Endothelial cell of umbilical vein (primary cell): ENCODE measurements around the gene IL17REL.

Experiments used
- EZH2 ChIP-seq: IDR thresholded peaks from 2 replicates; pipeline ENCODE4 v1.6.1; 2012; ENCODE audit warnings: borderline replicate concordance, low read depth, mild to moderate bottlenecking, moderate library complexity, low read length, inconsistent platforms; ENCODE audit not compliant: severe bottlenecking
- FOS ChIP-seq: IDR thresholded peaks from 2 replicates; pipeline ENCODE4 v1.6.1; 2011; ENCODE audit warnings: mild to moderate bottlenecking, low read length, moderate library complexity, borderline replicate concordance; ENCODE audit not compliant: insufficient read depth
- POLR2A ChIP-seq: IDR thresholded peaks from 2 replicates; pipeline ENCODE4 v1.6.1; 2012; ENCODE audit warnings: low read depth, mild to moderate bottlenecking, control low read depth, low read length
- TF ChIP-seq, protein P1 (sequence below), 2 donors: IDR thresholded peaks; 1 replicate in 1 of 2; 2 replicates in 1 of 2; pipeline ENCODE4 v1.5.1; 2011; ENCODE audit warnings: low read length in 2 of 2, mild to moderate bottlenecking in 2 of 2, moderate library complexity in 2 of 2, control low read depth in 1 of 2, inconsistent platforms in 1 of 2, low read depth in 1 of 2; ENCODE audit not compliant: insufficient read depth in 1 of 2; ENCODE audit errors: extremely low read depth in 1 of 2

GRCh38 chr22:49963647-49964026 lies 48.9 kb downstream of the IL17REL start:
- TF ChIP-seq, protein P1, sequence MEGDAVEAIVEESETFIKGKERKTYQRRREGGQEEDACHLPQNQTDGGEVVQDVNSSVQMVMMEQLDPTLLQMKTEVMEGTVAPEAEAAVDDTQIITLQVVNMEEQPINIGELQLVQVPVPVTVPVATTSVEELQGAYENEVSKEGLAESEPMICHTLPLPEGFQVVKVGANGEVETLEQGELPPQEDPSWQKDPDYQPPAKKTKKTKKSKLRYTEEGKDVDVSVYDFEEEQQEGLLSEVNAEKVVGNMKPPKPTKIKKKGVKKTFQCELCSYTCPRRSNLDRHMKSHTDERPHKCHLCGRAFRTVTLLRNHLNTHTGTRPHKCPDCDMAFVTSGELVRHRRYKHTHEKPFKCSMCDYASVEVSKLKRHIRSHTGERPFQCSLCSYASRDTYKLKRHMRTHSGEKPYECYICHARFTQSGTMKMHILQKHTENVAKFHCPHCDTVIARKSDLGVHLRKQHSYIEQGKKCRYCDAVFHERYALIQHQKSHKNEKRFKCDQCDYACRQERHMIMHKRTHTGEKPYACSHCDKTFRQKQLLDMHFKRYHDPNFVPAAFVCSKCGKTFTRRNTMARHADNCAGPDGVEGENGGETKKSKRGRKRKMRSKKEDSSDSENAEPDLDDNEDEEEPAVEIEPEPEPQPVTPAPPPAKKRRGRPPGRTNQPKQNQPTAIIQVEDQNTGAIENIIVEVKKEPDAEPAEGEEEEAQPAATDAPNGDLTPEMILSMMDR (IDR thresholded peaks at IDR 0.05; ENCODE audit: extremely low read depth in 1 of 2, insufficient read depth in 1 of 2, low read depth in 1 of 2, low read length in 2 of 2) = no peak
- TF ChIP-seq POLR2A = no peak
- no peak for TF ChIP-seq EZH2
- no peak for TF ChIP-seq FOS
